ENCODE measurements around the gene SCN1A. TPM values are rescaled to one million over a fixed set of nuclear protein-coding genes. Genes with fewer than 3 reads are reported as not detected.

Gene SCN1A
- total RNA-seq, 1 experiment from 2014 or later: 1.6 TPM

DNA sequence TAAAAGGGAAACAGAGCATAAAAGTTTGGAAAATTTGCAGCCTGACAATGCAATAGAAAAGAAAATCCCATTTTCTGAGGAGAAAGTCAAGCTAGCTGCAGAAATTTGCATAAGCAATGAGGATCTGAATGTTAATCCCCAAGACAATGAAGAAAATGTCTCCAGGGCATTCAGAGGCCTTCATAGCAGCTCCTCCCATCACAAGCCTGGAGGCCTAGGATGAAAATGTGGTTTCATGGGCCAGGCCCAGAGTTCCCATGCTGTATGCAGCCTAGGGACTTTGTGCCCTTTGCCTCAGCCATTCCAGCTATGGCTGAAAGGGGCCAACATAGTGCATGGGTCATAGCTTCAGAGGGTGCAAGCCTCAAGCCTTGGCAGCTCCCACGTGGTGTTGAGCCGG, 10.3 kb upstream of the SCN1A start:
- Mint-ChIP-seq H3K4me3 (no peak overlapping the region), H3K27me3 (ENCODE audit: low read depth) (no peaks in the 10 kb centered on the region), H3K9me3 (peaks cover 26% of the 10 kb centered on the region), H3K4me1 (peaks cover 8% of the 10 kb centered on the region), H3K27ac (no peak overlapping the region), H3K36me3 (no peaks in the 10 kb centered on the region; the same call in 1 of the 2 replicates)
- TF ChIP-seq JAZF1 (CRISPR knock-in tag; IDR thresholded peaks at IDR 0.05) (no peak), CREM (CRISPR knock-in tag; IDR thresholded peaks at IDR 0.05) (no peak), RORB (CRISPR knock-in tag; IDR thresholded peaks at IDR 0.05) (no peak), JUN (CRISPR knock-in tag; IDR thresholded peaks at IDR 0.05) (no peak), ZNF396 (CRISPR knock-in tag; IDR thresholded peaks at IDR 0.05; ENCODE audit: borderline replicate concordance) (no peak), SOX15 (CRISPR knock-in tag; IDR thresholded peaks at IDR 0.05) (no peak), ZNF423 (CRISPR knock-in tag; IDR thresholded peaks at IDR 0.05) (no peak), NFATC4 (CRISPR knock-in tag; IDR thresholded peaks at IDR 0.05) (no peak), FOXK1 (CRISPR knock-in tag; IDR thresholded peaks at IDR 0.05) (no peak), FOXJ3 (CRISPR knock-in tag; IDR thresholded peaks at IDR 0.05; ENCODE audit: borderline replicate concordance) (no peak), MYBL2 (CRISPR knock-in tag; IDR thresholded peaks at IDR 0.05) (no peak)
- TF ChIP-seq, protein P1, sequence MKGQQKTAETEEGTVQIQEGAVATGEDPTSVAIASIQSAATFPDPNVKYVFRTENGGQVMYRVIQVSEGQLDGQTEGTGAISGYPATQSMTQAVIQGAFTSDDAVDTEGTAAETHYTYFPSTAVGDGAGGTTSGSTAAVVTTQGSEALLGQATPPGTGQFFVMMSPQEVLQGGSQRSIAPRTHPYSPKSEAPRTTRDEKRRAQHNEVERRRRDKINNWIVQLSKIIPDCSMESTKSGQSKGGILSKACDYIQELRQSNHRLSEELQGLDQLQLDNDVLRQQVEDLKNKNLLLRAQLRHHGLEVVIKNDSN (CRISPR knock-in tag; IDR thresholded peaks at IDR 0.05): no peak
- TF ChIP-seq, protein P2, sequence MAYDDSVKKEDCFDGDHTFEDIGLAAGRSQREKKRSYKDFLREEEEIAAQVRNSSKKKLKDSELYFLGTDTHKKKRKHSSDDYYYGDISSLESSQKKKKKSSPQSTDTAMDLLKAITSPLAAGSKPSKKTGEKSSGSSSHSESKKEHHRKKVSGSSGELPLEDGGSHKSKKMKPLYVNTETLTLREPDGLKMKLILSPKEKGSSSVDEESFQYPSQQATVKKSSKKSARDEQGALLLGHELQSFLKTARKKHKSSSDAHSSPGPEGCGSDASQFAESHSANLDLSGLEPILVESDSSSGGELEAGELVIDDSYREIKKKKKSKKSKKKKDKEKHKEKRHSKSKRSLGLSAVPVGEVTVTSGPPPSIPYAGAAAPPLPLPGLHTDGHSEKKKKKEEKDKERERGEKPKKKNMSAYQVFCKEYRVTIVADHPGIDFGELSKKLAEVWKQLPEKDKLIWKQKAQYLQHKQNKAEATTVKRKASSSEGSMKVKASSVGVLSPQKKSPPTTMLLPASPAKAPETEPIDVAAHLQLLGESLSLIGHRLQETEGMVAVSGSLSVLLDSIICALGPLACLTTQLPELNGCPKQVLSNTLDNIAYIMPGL (CRISPR knock-in tag; IDR thresholded peaks at IDR 0.05): no peak
- TF ChIP-seq, protein P3, sequence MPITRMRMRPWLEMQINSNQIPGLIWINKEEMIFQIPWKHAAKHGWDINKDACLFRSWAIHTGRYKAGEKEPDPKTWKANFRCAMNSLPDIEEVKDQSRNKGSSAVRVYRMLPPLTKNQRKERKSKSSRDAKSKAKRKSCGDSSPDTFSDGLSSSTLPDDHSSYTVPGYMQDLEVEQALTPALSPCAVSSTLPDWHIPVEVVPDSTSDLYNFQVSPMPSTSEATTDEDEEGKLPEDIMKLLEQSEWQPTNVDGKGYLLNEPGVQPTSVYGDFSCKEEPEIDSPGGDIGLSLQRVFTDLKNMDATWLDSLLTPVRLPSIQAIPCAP (CRISPR knock-in tag; IDR thresholded peaks at IDR 0.05): no peak
- TF ChIP-seq, protein P4, sequence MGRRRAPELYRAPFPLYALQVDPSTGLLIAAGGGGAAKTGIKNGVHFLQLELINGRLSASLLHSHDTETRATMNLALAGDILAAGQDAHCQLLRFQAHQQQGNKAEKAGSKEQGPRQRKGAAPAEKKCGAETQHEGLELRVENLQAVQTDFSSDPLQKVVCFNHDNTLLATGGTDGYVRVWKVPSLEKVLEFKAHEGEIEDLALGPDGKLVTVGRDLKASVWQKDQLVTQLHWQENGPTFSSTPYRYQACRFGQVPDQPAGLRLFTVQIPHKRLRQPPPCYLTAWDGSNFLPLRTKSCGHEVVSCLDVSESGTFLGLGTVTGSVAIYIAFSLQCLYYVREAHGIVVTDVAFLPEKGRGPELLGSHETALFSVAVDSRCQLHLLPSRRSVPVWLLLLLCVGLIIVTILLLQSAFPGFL (CRISPR knock-in tag; IDR thresholded peaks at IDR 0.05; ENCODE audit: borderline replicate concordance): no peak
- TF ChIP-seq, protein P5, sequence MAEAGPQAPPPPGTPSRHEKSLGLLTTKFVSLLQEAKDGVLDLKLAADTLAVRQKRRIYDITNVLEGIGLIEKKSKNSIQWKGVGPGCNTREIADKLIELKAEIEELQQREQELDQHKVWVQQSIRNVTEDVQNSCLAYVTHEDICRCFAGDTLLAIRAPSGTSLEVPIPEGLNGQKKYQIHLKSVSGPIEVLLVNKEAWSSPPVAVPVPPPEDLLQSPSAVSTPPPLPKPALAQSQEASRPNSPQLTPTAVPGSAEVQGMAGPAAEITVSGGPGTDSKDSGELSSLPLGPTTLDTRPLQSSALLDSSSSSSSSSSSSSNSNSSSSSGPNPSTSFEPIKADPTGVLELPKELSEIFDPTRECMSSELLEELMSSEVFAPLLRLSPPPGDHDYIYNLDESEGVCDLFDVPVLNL (CRISPR knock-in tag; IDR thresholded peaks at IDR 0.05; ENCODE audit: borderline replicate concordance, low read depth): no peak
- TF ChIP-seq, protein P6, sequence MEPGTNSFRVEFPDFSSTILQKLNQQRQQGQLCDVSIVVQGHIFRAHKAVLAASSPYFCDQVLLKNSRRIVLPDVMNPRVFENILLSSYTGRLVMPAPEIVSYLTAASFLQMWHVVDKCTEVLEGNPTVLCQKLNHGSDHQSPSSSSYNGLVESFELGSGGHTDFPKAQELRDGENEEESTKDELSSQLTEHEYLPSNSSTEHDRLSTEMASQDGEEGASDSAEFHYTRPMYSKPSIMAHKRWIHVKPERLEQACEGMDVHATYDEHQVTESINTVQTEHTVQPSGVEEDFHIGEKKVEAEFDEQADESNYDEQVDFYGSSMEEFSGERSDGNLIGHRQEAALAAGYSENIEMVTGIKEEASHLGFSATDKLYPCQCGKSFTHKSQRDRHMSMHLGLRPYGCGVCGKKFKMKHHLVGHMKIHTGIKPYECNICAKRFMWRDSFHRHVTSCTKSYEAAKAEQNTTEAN (CRISPR knock-in tag; IDR thresholded peaks at IDR 0.05): no peak
- TF ChIP-seq, protein P7, sequence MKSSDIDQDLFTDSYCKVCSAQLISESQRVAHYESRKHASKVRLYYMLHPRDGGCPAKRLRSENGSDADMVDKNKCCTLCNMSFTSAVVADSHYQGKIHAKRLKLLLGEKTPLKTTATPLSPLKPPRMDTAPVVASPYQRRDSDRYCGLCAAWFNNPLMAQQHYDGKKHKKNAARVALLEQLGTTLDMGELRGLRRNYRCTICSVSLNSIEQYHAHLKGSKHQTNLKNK (CRISPR knock-in tag; IDR thresholded peaks at IDR 0.05): no peak
- TF ChIP-seq, protein P8, sequence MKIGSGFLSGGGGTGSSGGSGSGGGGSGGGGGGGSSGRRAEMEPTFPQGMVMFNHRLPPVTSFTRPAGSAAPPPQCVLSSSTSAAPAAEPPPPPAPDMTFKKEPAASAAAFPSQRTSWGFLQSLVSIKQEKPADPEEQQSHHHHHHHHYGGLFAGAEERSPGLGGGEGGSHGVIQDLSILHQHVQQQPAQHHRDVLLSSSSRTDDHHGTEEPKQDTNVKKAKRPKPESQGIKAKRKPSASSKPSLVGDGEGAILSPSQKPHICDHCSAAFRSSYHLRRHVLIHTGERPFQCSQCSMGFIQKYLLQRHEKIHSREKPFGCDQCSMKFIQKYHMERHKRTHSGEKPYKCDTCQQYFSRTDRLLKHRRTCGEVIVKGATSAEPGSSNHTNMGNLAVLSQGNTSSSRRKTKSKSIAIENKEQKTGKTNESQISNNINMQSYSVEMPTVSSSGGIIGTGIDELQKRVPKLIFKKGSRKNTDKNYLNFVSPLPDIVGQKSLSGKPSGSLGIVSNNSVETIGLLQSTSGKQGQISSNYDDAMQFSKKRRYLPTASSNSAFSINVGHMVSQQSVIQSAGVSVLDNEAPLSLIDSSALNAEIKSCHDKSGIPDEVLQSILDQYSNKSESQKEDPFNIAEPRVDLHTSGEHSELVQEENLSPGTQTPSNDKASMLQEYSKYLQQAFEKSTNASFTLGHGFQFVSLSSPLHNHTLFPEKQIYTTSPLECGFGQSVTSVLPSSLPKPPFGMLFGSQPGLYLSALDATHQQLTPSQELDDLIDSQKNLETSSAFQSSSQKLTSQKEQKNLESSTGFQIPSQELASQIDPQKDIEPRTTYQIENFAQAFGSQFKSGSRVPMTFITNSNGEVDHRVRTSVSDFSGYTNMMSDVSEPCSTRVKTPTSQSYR (CRISPR knock-in tag; IDR thresholded peaks at IDR 0.05): no peak
- TF ChIP-seq, protein P9, sequence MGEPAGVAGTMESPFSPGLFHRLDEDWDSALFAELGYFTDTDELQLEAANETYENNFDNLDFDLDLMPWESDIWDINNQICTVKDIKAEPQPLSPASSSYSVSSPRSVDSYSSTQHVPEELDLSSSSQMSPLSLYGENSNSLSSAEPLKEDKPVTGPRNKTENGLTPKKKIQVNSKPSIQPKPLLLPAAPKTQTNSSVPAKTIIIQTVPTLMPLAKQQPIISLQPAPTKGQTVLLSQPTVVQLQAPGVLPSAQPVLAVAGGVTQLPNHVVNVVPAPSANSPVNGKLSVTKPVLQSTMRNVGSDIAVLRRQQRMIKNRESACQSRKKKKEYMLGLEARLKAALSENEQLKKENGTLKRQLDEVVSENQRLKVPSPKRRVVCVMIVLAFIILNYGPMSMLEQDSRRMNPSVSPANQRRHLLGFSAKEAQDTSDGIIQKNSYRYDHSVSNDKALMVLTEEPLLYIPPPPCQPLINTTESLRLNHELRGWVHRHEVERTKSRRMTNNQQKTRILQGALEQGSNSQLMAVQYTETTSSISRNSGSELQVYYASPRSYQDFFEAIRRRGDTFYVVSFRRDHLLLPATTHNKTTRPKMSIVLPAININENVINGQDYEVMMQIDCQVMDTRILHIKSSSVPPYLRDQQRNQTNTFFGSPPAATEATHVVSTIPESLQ (CRISPR knock-in tag; IDR thresholded peaks at IDR 0.05): no peak
- DNase-seq (ENCODE audit: low spot score): no peak
- ChIA-PET CTCF (interaction anchor here (1.7 kb wide), 1 partner anchor 10 kb away, joined by 6 read pairs; the partner anchor contains the start of gene SCN1A), POLR2A (no interaction called here)
- peak; percentile 36; the same call in 1 of the 2 replicates for ATAC-seq

Measured in WTC11 (cell line).